ENCODE data around the gene TMPRSS6. TPM values are rescaled to one million over a fixed set of nuclear protein-coding genes. Genes with fewer than 3 reads are reported as not detected.

Gene TMPRSS6
- total and polyA plus RNA-seq, 2 donors from 2014 or later = 1.4 TPM; not detected in 1

- intact Hi-C loops (cut with DNase I) = loop anchor here (10.0 kb wide), 1 partner anchor 125 kb away; no protein-coding TSS in a partner anchor
- no peak overlapping the region for H3K4me3 ChIP-seq (ENCODE audit: low read length in 3 of 3)
- no peak overlapping the region for H3K9ac ChIP-seq (ENCODE audit: low read length in 3 of 3)
- FAIRE-seq (no peak), DNase-seq (peak in 1 of 5 donors; percentile 53)
- H3K9me3 ChIP-seq (ENCODE audit: control insufficient read depth in 2 of 3, insufficient read depth in 1 of 3, low read length in 3 of 3) = no peaks in the 10 kb centered on the region
- H3K27ac ChIP-seq (ENCODE audit: low read depth in 2 of 2, low read length in 2 of 2) = peak overlapping the region in 1 of 2 donors; percentile 60
- TF ChIP-seq CTCF (IDR thresholded peaks at IDR 0.05; ENCODE audit: borderline replicate concordance, extremely low read depth, insufficient read depth) = no peak
- H3K27me3 ChIP-seq (ENCODE audit: control insufficient read depth, insufficient read depth, low read length) = no peaks in the 10 kb centered on the region
- peaks cover 0 to 3% (median 0%) of the 10 kb centered on the region in 3 donors for H3K4me1 ChIP-seq (ENCODE audit: control insufficient read depth in 2 of 3, insufficient read depth in 2 of 3, low read depth in 1 of 3, low read length in 3 of 3)
- no peaks in the 10 kb centered on the region for H3K36me3 ChIP-seq (ENCODE audit: control insufficient read depth in 2 of 3, insufficient read depth in 3 of 3, low read length in 3 of 3)
These were observed 29.8 kb downstream of the TMPRSS6 start for GRCh38 chr22:37079668-37080171.

- H3K36me3 ChIP-seq (ENCODE audit: control insufficient read depth in 2 of 3, insufficient read depth in 3 of 3, low read length in 3 of 3) = no peaks in the 10 kb centered on the region
- intact Hi-C loops (cut with DNase I) = no loop called here
- no peaks in the 10 kb centered on the region for H3K9me3 ChIP-seq (ENCODE audit: control insufficient read depth in 2 of 3, insufficient read depth in 1 of 3, low read length in 3 of 3)
- H3K4me1 ChIP-seq (ENCODE audit: control insufficient read depth in 2 of 3, insufficient read depth in 2 of 3, low read depth in 1 of 3, low read length in 3 of 3) = peaks cover 0 to 3% (median 0%) of the 10 kb centered on the region in 3 donors
- no peaks in the 10 kb centered on the region for H3K27me3 ChIP-seq (ENCODE audit: control insufficient read depth, insufficient read depth, low read length)
- H3K27ac ChIP-seq (ENCODE audit: low read depth in 2 of 2, low read length in 2 of 2) = no peak overlapping the region
- no peak overlapping the region for H3K4me3 ChIP-seq (ENCODE audit: low read length in 3 of 3)
- FAIRE-seq = no peak
- DNase-seq = no peak
- H3K9ac ChIP-seq (ENCODE audit: low read length in 3 of 3) = no peak overlapping the region
- TF ChIP-seq CTCF (IDR thresholded peaks at IDR 0.05; ENCODE audit: borderline replicate concordance, extremely low read depth, insufficient read depth) = no peak
These were observed 30.4 kb downstream of the TMPRSS6 start for GRCh38 chr22:37079158-37079557.

GRCh38 chr22:37077802-37078448 lies 31.6 kb downstream of the TMPRSS6 start:
- Histone ChIP-seq H3K9ac (ENCODE audit: low read length in 3 of 3) (no peak overlapping the region), H3K4me1 (ENCODE audit: control insufficient read depth in 2 of 3, insufficient read depth in 2 of 3, low read depth in 1 of 3, low read length in 3 of 3) (peaks cover 0 to 3% (median 0%) of the 10 kb centered on the region in 3 donors), H3K27ac (ENCODE audit: low read depth in 2 of 2, low read length in 2 of 2) (no peak overlapping the region), H3K4me3 (ENCODE audit: low read length in 3 of 3) (no peak overlapping the region), H3K9me3 (ENCODE audit: control insufficient read depth in 2 of 3, insufficient read depth in 1 of 3, low read length in 3 of 3) (no peaks in the 10 kb centered on the region), H3K27me3 (ENCODE audit: control insufficient read depth, insufficient read depth, low read length) (no peaks in the 10 kb centered on the region), H3K36me3 (ENCODE audit: control insufficient read depth in 2 of 3, insufficient read depth in 3 of 3, low read length in 3 of 3) (no peaks in the 10 kb centered on the region)
- no peak for FAIRE-seq
- peak; percentile 67 for TF ChIP-seq CTCF (IDR thresholded peaks at IDR 0.05; ENCODE audit: borderline replicate concordance, extremely low read depth, insufficient read depth)
- intact Hi-C loops (cut with DNase I) = no loop called here
- peak in 4 of 5 donors; percentile 64 to 74 (median 74) for DNase-seq

All from kidney (tissue), 14 donors.